Endothelial cell of umbilical vein (primary cell): Measurements from ENCODE around the gene ZNF418. TPM values are rescaled to one million over a fixed set of nuclear protein-coding genes. Genes with fewer than 3 reads are reported as not detected.
A peak's percentile ranks its signal among the peaks of the same experiment; 100 is the strongest.

ENCODE experiments used
- BruUV-seq: library from RNA; stranded (reverse); fragments of 400-500 nt; replicated peaks from 2 replicates; lab custom pipeline; 2021; lab: Mats Ljungman, UMichigan
- CTCF ChIA-PET: fragments of 300-600, 350-600 bp; sonication (Branson Sonifier 250); formaldehyde crosslinking; loops from one replicate; lab custom pipeline; 2021; ENCODE audit warnings: antibody characterized with exemption, inconsistent platforms; lab: Charles Lee
- POLR2A ChIA-PET: fragments of 300-600, 350-600 bp; sonication (Branson Sonifier 250); formaldehyde crosslinking; loops from one replicate; lab custom pipeline; 2021; ENCODE audit warnings: antibody characterized with exemption, inconsistent platforms; lab: Charles Lee
- DNase-seq: peaks from one replicate; pipeline ENCODE4 v3.0.0-alpha.2; 2011; ENCODE audit warnings: low read depth, low spot score
- FAIRE-seq: peaks from 2 replicates; lab custom pipeline; 2011; peaks lifted over from hg19 to GRCh38; lab: Jason Lieb, UNC
- H2AFZ ChIP-seq: 2 replicates; pipeline ENCODE4 v1.6.0; 2012; ENCODE audit warnings: low read depth, low read length, control low read depth, inconsistent platforms
- H3K27ac ChIP-seq: 2 replicates; pipeline ENCODE4 v1.5.1; 2011; ENCODE audit warnings: low read depth, mild to moderate bottlenecking, control low read depth, low read length, moderate library complexity; ENCODE audit not compliant: insufficient read depth
- H3K27me3 ChIP-seq, 2 experiments: 2 replicates each; pipeline versions ENCODE4 v1.6.0 to v1.6.1; 2011; ENCODE audit warnings: low read length in 2 of 2, mixed read lengths in 1 of 2; ENCODE audit not compliant: control insufficient read depth in 2 of 2, insufficient read depth in 2 of 2
- H3K36me3 ChIP-seq, 2 experiments: 2 replicates in 1 of 2; 3 replicates in 1 of 2; pipeline ENCODE4 v1.5.1; 2011; ENCODE audit warnings: low read length in 2 of 2, mild to moderate bottlenecking in 1 of 2, moderate library complexity in 1 of 2; ENCODE audit not compliant: control insufficient read depth in 2 of 2, insufficient read depth in 2 of 2; ENCODE audit errors: extremely low read depth in 1 of 2
- H3K4me1 ChIP-seq: 3 replicates; pipeline ENCODE4 v1.5.1; 2011; ENCODE audit warnings: mild to moderate bottlenecking, low read length; ENCODE audit not compliant: control insufficient read depth, insufficient read depth; ENCODE audit errors: extremely low read depth
- H3K4me2 ChIP-seq: 2 replicates; pipeline ENCODE4 v1.6.1; 2011; ENCODE audit warnings: low read length, control low read depth, mixed read lengths; ENCODE audit not compliant: insufficient read depth
- H3K4me3 ChIP-seq, 3 experiments: fragments of 200-600 bp in 1 of 3; sonication (generic), shearing (Covaris generic) in 1 of 3; replicated peaks in 1 of 3; 2 replicates each; pipeline ENCODE4 v1.5.1; 2011 to 2016; ENCODE audit warnings: control low read depth in 3 of 3, low read length in 3 of 3, mild to moderate bottlenecking in 2 of 3, inconsistent platforms in 1 of 3, low read depth in 1 of 3, moderate library complexity in 1 of 3; ENCODE audit not compliant: insufficient read depth in 1 of 3
- H3K79me2 ChIP-seq: 2 replicates; pipeline ENCODE4 v1.6.0; 2012; ENCODE audit warnings: low read length, inconsistent platforms; ENCODE audit not compliant: control insufficient read depth, insufficient read depth
- H3K9ac ChIP-seq: replicated peaks from 2 replicates; pipeline ENCODE3; 2011; ENCODE audit warnings: low read length, control low read depth; ENCODE audit not compliant: insufficient read depth; ENCODE audit errors: extremely low read depth
- H3K9me1 ChIP-seq: replicated peaks from 3 replicates; pipeline ENCODE4 v1.6.0; 2011; ENCODE audit warnings: mild to moderate bottlenecking, low read length; ENCODE audit not compliant: control insufficient read depth, insufficient read depth; ENCODE audit errors: extremely low read depth
- H3K9me3 ChIP-seq: replicated peaks from 2 replicates; pipeline ENCODE4 v1.5.1; 2012; ENCODE audit warnings: low read length, inconsistent platforms; ENCODE audit not compliant: control insufficient read depth, insufficient read depth
- H4K20me1 ChIP-seq: replicated peaks from 2 replicates; pipeline ENCODE3; 2011; ENCODE audit warnings: mild to moderate bottlenecking, low read length; ENCODE audit not compliant: control insufficient read depth, insufficient read depth; ENCODE audit errors: extremely low read depth
- CTCF ChIP-seq, 2 donors: IDR thresholded peaks; 1 replicate in 1 of 2; 2 replicates in 1 of 2; pipeline ENCODE4 v1.5.1; 2011; ENCODE audit warnings: low read length in 2 of 2, mild to moderate bottlenecking in 2 of 2, moderate library complexity in 2 of 2, control low read depth in 1 of 2, inconsistent platforms in 1 of 2, low read depth in 1 of 2; ENCODE audit not compliant: insufficient read depth in 1 of 2; ENCODE audit errors: extremely low read depth in 1 of 2
- EZH2 ChIP-seq: IDR thresholded peaks from 2 replicates; pipeline ENCODE4 v1.6.1; 2012; ENCODE audit warnings: borderline replicate concordance, low read depth, mild to moderate bottlenecking, moderate library complexity, low read length, inconsistent platforms; ENCODE audit not compliant: severe bottlenecking
- FOS ChIP-seq: IDR thresholded peaks from 2 replicates; pipeline ENCODE4 v1.6.1; 2011; ENCODE audit warnings: mild to moderate bottlenecking, low read length, moderate library complexity, borderline replicate concordance; ENCODE audit not compliant: insufficient read depth
- GATA2 ChIP-seq: IDR thresholded peaks from 2 replicates; pipeline ENCODE4 v1.7.0; 2011; ENCODE audit warnings: low read depth, mild to moderate bottlenecking, moderate library complexity, mixed read lengths, low read length; ENCODE audit not compliant: insufficient read length, insufficient read depth
- JUN ChIP-seq: IDR thresholded peaks from 2 replicates; pipeline ENCODE4 v1.6.1; 2011; ENCODE audit warnings: borderline replicate concordance, low read depth; ENCODE audit not compliant: insufficient read length, insufficient read depth
- MAX ChIP-seq: IDR thresholded peaks from 2 replicates; pipeline ENCODE4 v1.6.1; 2011; ENCODE audit not compliant: insufficient read depth, insufficient read length
- MYC ChIP-seq: IDR thresholded peaks from one replicate; pipeline ENCODE4 v1.6.1; 2011; ENCODE audit warnings: mild to moderate bottlenecking, low read depth, low read length
- POLR2A ChIP-seq: IDR thresholded peaks from 2 replicates; pipeline ENCODE4 v1.6.1; 2012; ENCODE audit warnings: low read depth, mild to moderate bottlenecking, control low read depth, low read length
- POLR2AphosphoS5 ChIP-seq: IDR thresholded peaks from 2 replicates; pipeline ENCODE4 v1.6.1; 2012; ENCODE audit warnings: low read depth, mild to moderate bottlenecking, control low read depth, low read length, moderate library complexity; ENCODE audit not compliant: insufficient read depth
- dilution Hi-C: fragments of 300-500 bp; cut with MboI; formaldehyde crosslinking; loops from one replicate; pipeline ENCODE4 v1.15.0; 2019; ENCODE audit warnings: low sequenced_read_pairs; ENCODE audit not compliant: extremely low pct_ligation_motif_present
- intact Hi-C: fragments of 100-400 bp; cut with micrococcal nuclease; formaldehyde crosslinking; loops from one replicate; pipeline ENCODE4 v1.10.0; 2022
- polyA plus RNA-seq, 4 experiments: library from polyadenylated mRNA; depleted of rRNA in 3 of 4; stranded (reverse) in 3 of 4; unstranded in 1 of 4; fragments of >200 nt; gene quantifications; 2 replicates each; pipeline versions ENCODE4 v1.2.1 to v1.2.3, GENCODE V29; 2011 to 2012; ENCODE audit warnings: missing spikeins in 1 of 4
- total RNA-seq: library from RNA; stranded (reverse); gene quantifications from 2 replicates; pipeline ENCODE4 v1.2.3, GENCODE V29; 2021

ZNF418 gene
- total and polyA plus RNA-seq, 2 donors (not counting 3 experiments of a cell fraction or from before 2014, with no cell fraction given): 1.7 to 5.4 TPM

- peak; percentile 37 for DNase-seq
- TSS peak; percentile 51 for BruUV-seq
- H3K9me3 ChIP-seq: no peaks in the 10 kb centered on the region
- no peaks in the 10 kb centered on the region for H3K27me3 ChIP-seq
- peaks cover 6% of the 10 kb centered on the region for H3K4me1 ChIP-seq
- H2AFZ ChIP-seq: peak within 1 kb of the TSS; percentile 70
- ChIA-PET POLR2A (no interaction called here), CTCF (no interaction called here)
- no peak within 1 kb of the TSS for H3K27ac ChIP-seq
- peak within 1 kb of the TSS; percentile 8 for H3K9ac ChIP-seq
- no peaks in the 10 kb centered on the region for H4K20me1 ChIP-seq
- peak within 1 kb of the TSS in 2 of 3 experiments; percentile 52 to 62 for H3K4me3 ChIP-seq
- peak within 1 kb of the TSS; percentile 85 for H3K4me2 ChIP-seq
- no peaks in the 10 kb centered on the region for H3K36me3 ChIP-seq
- H3K9me1 ChIP-seq: no peaks in the 10 kb centered on the region
- dilution Hi-C loops: no loop called here
- intact Hi-C loops: no loop called here
- FAIRE-seq: no peak
- no peaks in the 10 kb centered on the region for H3K79me2 ChIP-seq
- TF ChIP-seq JUN: no peak
- no peak for TF ChIP-seq POLR2AphosphoS5
- no peak for TF ChIP-seq GATA2
- TF ChIP-seq MYC: no peak
- TF ChIP-seq EZH2: no peak
- no peak for TF ChIP-seq FOS
- no peak for TF ChIP-seq CTCF (IDR thresholded peaks at IDR 0.05; ENCODE audit: extremely low read depth in 1 of 2, insufficient read depth in 1 of 2, low read depth in 1 of 2, low read length in 2 of 2)
- TF ChIP-seq MAX: no peak
- TF ChIP-seq POLR2A: no peak
Observed at GRCh38 chr19:57888560-57889231, 46.5 kb downstream of the ZNF418 start, which contains the start of gene ZNF814. Gene ZNF814 (minus strand): TSS chr19:57889037. CDS start chr19:57888802, 235 bp downstream.
